Tibial nerve (tissue), 4 donors: ENCODE data around the gene SLC5A7.

ENCODE experiments used
- EP300 ChIP-seq, 2 donors: sonication (generic); formaldehyde crosslinking; IDR thresholded peaks; one replicate each; pipeline ENCODE4 v1.6.1; 2017; ENCODE audit warnings: antibody characterized with exemption in 2 of 2, mild to moderate bottlenecking in 1 of 2
- POLR2A ChIP-seq, 2 donors: fragments of 450-650 bp; IDR thresholded peaks; one replicate each; pipeline ENCODE4 v1.6.1; 2017; ENCODE audit warnings: antibody characterized with exemption in 2 of 2, mild to moderate bottlenecking in 2 of 2, moderate library complexity in 2 of 2
- TF ChIP-seq, protein P1 (sequence below), 5 experiments: fragments of 200-600 bp in 3 of 5; fragments of 450-650 bp in 2 of 5; sonication (generic) in 3 of 5; IDR thresholded peaks; one replicate each; pipeline ENCODE4 v1.5.1; 2016 to 2019; ENCODE audit warnings: antibody characterized with exemption in 5 of 5, mild to moderate bottlenecking in 3 of 5, moderate library complexity in 2 of 5

- TF ChIP-seq POLR2A (IDR thresholded peaks at IDR 0.05) = no peak
- TF ChIP-seq, protein P1, sequence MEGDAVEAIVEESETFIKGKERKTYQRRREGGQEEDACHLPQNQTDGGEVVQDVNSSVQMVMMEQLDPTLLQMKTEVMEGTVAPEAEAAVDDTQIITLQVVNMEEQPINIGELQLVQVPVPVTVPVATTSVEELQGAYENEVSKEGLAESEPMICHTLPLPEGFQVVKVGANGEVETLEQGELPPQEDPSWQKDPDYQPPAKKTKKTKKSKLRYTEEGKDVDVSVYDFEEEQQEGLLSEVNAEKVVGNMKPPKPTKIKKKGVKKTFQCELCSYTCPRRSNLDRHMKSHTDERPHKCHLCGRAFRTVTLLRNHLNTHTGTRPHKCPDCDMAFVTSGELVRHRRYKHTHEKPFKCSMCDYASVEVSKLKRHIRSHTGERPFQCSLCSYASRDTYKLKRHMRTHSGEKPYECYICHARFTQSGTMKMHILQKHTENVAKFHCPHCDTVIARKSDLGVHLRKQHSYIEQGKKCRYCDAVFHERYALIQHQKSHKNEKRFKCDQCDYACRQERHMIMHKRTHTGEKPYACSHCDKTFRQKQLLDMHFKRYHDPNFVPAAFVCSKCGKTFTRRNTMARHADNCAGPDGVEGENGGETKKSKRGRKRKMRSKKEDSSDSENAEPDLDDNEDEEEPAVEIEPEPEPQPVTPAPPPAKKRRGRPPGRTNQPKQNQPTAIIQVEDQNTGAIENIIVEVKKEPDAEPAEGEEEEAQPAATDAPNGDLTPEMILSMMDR (IDR thresholded peaks at IDR 0.05) = no peak
- no peak for TF ChIP-seq EP300 (IDR thresholded peaks at IDR 0.05)
These were observed 12.8 kb downstream of the SLC5A7 start for GRCh38 chr2:107999158-107999557.
